SHP77 treated with DMSO at 0.1 percent for 48 hours (cell line): ENCODE results near the gene CCDC170.
"Not testable (repeated sequence)": the region's sequence is repeated elsewhere in the genome, so short reads cannot be mapped to it uniquely, and the experiment has no call there.

Experiments
- DNase-seq: peaks from one replicate; lab custom pipeline; 2025; lab: John Stamatoyannopoulos, UW

The CCDC170 gene

GRCh38 chr6:151544884-151545283 is 51.1 kb downstream of the CCDC170 start:
- not testable (repeated sequence) for DNase-seq

DNA sequence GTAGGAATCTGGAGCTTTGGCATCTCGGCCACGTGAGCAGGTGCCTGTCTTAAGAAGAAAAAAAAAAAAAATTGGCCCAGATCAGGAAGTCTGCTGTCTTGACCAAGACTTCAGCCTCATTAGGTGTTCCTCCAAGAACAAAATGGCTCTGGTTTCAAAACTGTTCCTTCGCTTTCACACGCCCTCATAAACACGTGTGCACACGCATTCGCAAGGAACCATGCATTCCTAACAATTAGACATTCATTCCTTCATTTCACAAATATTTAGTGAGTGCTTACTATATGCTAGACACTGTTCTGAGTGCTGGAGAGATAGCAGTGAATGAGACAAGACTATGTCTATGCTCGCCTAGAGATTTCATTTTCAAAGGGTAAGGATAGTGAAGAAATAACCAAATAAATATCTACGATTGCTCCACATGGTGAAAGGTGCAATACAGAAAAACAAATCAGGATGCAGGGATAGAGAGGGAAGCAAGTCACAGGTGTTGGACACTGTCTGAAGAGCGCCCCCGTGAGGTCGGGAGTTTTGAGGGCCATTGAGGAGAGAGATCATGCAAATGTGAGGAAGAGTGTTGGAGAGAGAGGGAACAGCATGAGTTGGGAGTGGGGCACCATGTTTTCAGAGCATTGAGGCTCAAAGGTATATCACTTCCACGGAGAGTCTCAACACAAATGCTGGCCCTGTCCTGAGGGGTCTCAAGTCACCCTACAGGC is 53.3 kb downstream of the CCDC170 start:
- no peak for DNase-seq

DNA sequence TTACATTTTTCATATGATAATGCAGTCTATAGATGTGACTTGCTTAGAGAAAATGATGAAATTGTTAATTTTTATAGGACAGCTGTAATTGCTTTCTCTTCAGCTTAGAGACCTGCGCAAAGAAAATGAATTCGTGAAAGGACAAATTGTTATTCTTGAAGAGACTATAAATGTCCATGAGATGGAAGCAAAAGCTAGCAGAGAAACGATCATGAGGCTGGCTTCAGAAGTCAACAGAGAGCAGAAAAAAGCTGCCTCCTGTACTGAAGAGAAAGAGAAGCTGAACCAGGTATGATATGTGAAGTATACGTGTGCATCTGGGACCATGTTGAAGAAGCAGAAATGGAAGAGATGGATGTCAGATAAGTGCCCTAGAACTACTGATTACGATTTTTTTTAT is 54.4 kb downstream of the CCDC170 start:
- DNase-seq, result no peak

DNA sequence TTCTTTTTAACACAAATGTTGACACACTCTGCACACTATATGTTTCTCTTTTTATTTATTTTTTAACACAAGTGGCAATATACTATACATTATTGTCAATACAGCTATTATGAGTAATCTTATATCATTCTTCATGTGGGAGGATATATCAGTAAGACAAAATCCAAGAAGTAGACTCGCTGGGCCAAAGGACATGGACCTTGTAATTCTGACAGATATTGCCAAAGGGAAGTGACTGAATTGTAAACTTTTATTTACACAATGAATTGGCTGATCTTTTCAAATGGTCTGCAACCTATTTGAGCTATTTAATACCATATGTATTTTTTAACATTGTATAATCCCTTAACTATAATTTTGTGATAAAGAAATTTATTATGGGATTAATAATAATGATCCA is 56.0 kb downstream of the CCDC170 start:
- no peak for DNase-seq

GRCh38 chr6:151550618-151551017 is 56.8 kb downstream of the CCDC170 start:
- no peak for DNase-seq

DNA sequence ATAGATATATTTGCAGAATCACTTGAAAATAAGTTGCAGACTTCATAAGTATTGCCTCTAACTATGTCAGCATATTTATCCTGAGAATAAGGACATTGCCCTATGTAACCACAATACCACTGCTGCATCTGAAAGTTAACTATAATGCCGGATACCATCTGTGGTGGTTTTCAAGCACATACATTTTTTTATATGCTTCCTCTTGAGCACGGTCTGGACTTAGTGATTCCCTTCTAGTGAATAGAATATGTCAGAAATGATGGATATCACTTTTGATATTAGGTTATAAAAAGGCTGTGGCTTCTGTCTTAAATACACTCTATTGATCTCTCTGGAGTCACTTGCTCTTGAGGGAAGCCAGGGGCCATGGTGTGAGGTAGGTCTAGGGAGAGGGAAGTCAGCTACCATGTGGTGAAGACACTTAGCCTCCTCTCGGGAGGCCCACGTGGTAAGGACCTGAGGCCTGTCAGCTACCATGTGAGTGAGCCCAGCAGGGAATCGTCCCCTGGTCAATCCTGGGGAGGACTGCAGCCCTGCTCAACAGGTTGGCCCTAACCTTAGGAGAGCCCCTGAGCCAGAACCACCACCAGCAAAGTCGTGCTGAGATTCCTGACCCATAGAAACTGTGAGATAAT is 57.5 kb downstream of the CCDC170 start:
- DNase-seq, result no peak

- no peak for DNase-seq
Observed at GRCh38 chr6:151553416-151554165, 59.8 kb downstream of the CCDC170 start.

DNA sequence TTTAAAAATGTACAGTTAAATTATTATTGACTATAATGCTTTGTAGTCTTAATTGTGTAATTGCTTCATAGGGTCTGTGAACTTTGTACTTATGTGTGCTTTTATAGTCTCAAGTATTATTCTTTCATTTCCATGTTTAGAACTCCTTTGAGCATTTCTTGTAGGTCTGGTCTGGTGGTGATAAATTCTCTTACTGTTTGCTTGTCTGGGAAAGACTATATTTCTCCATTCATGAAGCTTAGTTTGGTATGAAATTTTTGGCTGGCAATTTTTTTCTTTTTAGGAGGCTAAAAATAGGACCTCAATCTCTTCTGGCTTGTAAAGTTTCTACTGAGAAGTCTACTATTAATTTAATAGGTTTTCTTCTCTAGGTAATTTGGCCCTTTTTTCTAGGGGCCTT is 67.4 kb downstream of the CCDC170 start:
- DNase-seq, result no peak

DNA sequence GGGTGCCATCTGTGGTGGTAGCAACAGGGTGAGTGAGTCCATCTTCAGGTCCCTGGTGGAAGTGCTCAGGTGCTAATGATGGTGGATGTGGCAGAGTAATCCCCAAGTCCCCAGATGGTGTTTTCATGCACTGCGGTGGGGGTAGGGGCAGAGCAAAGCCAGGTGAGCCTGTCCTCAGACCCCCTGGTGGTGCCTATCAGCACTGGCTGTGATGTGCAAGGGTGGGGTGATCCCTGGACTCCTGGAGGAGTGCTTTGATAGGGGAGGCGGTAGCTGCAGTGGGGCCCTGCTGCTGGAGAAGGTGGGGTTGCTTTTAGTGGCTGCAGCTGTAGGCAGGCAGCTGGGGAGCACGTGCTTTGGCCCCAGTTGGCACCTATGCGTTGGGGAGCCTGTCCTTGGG is 70.8 kb downstream of the CCDC170 start:
- DNase-seq, result no peak

DNA sequence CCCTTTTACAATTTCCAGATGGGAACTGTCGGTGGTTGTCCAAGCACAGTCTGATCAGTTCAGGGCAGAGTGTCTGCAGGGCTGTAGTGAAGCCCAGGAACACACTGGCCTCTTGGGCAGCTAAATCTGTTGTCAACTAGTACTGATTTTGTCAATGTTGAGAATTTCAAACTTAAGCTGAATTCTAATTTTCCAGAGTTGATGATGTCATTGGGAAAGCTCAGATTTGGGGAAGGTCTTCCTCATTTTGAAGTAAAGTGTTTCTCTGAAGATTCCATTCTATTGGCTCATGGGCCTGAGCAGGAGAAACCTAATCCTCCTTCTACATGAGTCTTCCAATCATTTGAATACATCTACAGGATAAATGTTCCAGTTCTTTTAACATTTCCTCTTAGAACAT is 72.1 kb downstream of the CCDC170 start:
- DNase-seq, result no peak

- no peak for DNase-seq
Observed at GRCh38 chr6:151566557-151566956, 72.7 kb downstream of the CCDC170 start.

GRCh38 chr6:151576633-151577032 is 82.8 kb downstream of the CCDC170 start:
- DNase-seq, result no peak

DNA sequence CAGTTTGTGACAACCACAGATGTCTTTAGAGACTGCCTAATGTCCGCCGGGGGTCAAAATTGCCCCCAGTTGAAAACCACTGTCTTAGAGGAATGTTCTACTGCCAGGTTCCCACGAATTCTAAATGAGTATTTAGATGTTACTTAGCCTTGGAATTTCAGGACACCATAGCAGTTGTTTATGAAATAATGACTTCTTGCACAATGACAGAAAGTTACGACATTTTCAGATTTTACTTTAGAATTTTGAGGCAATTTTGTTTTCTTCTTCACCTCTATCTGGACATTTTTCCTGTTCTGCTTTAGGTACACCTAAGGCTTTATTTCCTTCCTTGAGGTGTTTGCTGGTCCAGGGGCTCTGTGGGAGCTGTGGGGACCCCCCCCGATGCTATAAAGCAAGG is 83.4 kb downstream of the CCDC170 start:
- no peak for DNase-seq

DNA sequence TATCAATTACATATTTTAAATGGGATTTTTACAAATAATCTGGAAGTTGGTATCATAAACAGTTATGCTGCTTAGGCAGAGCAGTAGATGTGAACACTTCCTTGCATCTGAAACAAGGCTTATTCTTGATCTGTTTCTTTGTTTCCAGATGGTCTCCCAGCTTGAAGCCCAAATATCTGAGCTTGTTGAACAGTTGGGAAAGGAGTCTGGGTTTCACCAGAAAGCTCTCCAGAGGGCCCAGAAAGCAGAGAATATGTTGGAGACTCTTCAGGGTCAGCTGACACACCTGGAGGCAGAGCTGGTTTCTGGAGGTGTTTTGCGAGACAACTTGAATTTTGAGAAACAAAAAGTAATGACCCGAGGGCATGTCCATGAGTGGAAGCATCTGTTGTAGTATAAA is 91.9 kb downstream of the CCDC170 start:
- no peak for DNase-seq

GRCh38 chr6:151589667-151590066 is 95.8 kb downstream of the CCDC170 start:
- DNase-seq, result no peak

DNA sequence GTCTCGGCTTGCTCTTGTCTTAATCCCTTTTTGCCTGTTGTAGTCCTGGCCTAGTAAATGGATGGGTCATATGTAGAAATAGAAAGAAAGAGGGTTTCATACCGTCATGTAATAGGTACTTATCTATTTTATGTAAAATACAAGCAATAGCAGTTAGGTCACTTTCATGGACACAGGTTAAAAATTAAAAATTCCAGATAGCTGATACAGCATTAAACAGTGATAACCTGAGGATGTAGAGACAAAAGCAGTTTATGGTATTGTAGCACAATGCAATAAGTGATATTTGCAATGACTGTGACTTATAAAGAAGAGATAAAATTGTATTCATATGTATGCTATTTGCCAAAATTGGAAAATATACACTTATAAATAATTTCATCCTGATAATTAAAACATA is 96.9 kb downstream of the CCDC170 start:
- DNase-seq, result no peak

- DNase-seq, result no peak
Observed at GRCh38 chr6:151592449-151593159, 98.8 kb downstream of the CCDC170 start.

DNA sequence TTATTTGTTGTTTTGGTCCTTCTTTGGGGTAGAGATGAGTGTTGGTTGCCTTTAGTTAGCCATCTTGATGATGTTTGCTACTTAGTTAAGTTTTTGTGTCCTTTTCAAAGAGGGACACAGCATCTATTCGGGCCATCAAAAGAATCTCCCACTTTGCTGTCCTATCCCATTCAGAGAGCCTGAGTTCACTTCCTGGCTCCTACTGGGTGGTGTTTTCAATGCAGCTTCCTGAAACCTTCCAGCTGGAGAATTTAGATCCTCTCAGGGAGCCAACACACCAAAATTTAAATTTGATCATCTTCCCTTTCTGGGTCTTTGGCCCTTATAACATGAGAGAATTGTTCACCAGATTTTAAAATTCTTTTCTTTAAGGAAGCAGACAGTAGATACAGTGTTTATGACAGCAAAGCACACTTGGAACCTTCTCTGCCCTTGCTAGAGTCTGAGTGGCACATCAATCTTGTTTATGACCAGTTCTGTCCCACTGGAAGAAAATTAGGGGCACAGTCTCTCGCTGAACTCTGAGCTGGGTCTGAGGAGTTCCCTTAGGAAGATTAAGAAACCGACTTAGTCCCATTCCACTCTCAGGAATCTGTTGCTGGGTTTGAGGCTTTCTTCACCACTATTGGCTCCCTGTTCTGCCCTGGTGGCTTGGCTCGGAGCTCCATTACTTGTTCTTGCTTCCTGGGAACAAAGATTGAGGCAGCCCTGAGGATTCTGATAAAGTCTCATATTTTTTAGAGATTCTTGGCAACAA is 115.5 kb downstream of the CCDC170 start:
- DNase-seq, result no peak

DNA sequence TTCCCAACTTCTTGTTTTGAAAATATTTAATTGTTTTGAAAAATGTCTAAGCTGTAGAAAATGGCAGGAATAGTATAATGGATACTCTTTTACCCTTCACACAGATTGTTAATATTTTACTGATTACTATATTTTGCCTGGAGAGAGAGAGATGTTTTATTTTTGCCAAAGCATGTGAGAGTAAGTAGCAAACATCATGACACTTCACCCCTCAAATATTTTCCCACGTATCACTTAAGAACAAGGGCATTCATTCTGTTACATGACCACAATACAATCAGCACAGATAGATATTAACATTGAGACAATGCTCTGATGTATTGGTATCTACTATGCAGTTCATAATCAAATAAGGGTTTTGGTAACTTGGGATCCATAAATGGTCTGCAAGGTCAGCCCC is 116.5 kb downstream of the CCDC170 start:
- no peak for DNase-seq

DNA sequence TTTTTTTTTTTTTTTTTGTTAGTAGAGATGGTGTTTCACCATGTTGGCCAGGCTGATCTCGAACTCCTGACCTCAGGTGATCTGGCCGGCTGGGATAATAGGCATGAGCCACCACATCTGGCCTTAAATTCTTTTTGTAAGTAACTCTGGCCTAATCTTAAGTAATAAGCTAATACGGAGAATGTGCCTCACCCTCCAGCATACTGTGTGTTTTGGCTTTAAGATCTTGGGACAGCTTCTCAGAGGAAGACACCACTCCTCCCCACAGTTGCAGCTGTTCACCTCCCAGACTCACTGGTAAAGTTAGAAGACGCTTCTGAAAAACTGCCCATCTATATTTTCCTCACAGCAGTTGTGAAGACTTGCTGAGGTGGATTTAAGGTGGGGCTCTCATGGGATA is 120.8 kb downstream of the CCDC170 start:
- no peak for DNase-seq

GRCh38 chr6:151616091-151616513 is 122.3 kb downstream of the CCDC170 start:
- no peak for DNase-seq

- DNase-seq, result no peak
Observed at GRCh38 chr6:151616600-151616999, 122.8 kb downstream of the CCDC170 start.
